T-helper 1 cell treated with Interleukin-12 subunit alpha and Interleukin-12 subunit beta and Interleukin-4 antibody, amounts not matched to agents 30 μg/mL and 1 μg/mL, for 36 hours (primary cell): ENCODE data around the gene GUCD1.
"Not testable (repeated sequence)": the region's sequence is repeated elsewhere in the genome, so short reads cannot be mapped to it uniquely, and the experiment has no call there.

Source experiments
- H3K27ac Mint-ChIP-seq: one replicate; pipeline ENCODE4 v1.8.0; 2021; ENCODE audit warnings: mild to moderate bottlenecking, mixed read lengths
- H3K27me3 Mint-ChIP-seq: one replicate; pipeline ENCODE4 v1.8.0; 2021; ENCODE audit warnings: low read depth, mixed read lengths
- H3K36me3 Mint-ChIP-seq: one replicate; pipeline ENCODE4 v1.8.0; 2021; ENCODE audit warnings: low read depth, mixed read lengths
- H3K4me1 Mint-ChIP-seq: one replicate; pipeline ENCODE4 v1.8.0; 2021; ENCODE audit warnings: low read depth, mixed read lengths
- H3K4me3 Mint-ChIP-seq: one replicate; pipeline ENCODE4 v1.8.0; 2021; ENCODE audit warnings: mild to moderate bottlenecking, moderate library complexity, mixed read lengths
- H3K9me3 Mint-ChIP-seq: one replicate; pipeline ENCODE4 v1.8.0; 2021; ENCODE audit warnings: mixed read lengths

Gene GUCD1

GRCh38 chr22:24559471-24559870, 4.5 kb upstream of the GUCD1 start:
- Mint-ChIP-seq H3K9me3 (no peaks in the 10 kb centered on the region), H3K27ac (no peak overlapping the region), H3K4me3 (no peak overlapping the region), H3K36me3 (peaks cover 34% of the 10 kb centered on the region), H3K27me3 (no peaks in the 10 kb centered on the region), H3K4me1 (peaks cover 39% of the 10 kb centered on the region)

GRCh38 chr22:24555165-24556039, 464 bp upstream of the GUCD1 start, which contains the start of gene SNRPD3:
Gene SNRPD3, plus strand, starts transcription at chr22:24555999. Its CDS starts 1,676 bp downstream, at chr22:24557675.
- no peaks in the 10 kb centered on the region for H3K27me3 Mint-ChIP-seq
- no peaks in the 10 kb centered on the region for H3K9me3 Mint-ChIP-seq
- peaks cover 21% of the 10 kb centered on the region for H3K36me3 Mint-ChIP-seq
- H3K27ac Mint-ChIP-seq = peak within 1 kb of the TSS; percentile 97
- peak within 1 kb of the TSS; percentile 98 for H3K4me3 Mint-ChIP-seq
- peaks cover 53% of the 10 kb centered on the region for H3K4me1 Mint-ChIP-seq

GRCh38 chr22:24553597-24554312, 1.2 kb downstream of the GUCD1 start:
- Mint-ChIP-seq H3K4me3 (peak overlapping the region; percentile 95), H3K4me1 (peaks cover 49% of the 10 kb centered on the region), H3K27me3 (no peaks in the 10 kb centered on the region), H3K9me3 (no peaks in the 10 kb centered on the region), H3K27ac (peak overlapping the region; percentile 87), H3K36me3 (peaks cover 19% of the 10 kb centered on the region)

GRCh38 chr22:24552503-24553286, 2.2 kb downstream of the GUCD1 start:
- peaks cover 39% of the 10 kb centered on the region for H3K4me1 Mint-ChIP-seq
- peak overlapping the region; percentile 36 for H3K4me3 Mint-ChIP-seq

GRCh38 chr22:24550902-24551435, 4.0 kb downstream of the GUCD1 start:
- no peak overlapping the region for H3K4me3 Mint-ChIP-seq
- H3K36me3 Mint-ChIP-seq = peaks cover 18% of the 10 kb centered on the region
- peaks cover 24% of the 10 kb centered on the region for H3K4me1 Mint-ChIP-seq
- no peak overlapping the region for H3K27ac Mint-ChIP-seq
- no peaks in the 10 kb centered on the region for H3K9me3 Mint-ChIP-seq
- H3K27me3 Mint-ChIP-seq = no peaks in the 10 kb centered on the region

More at GRCh38 chr22:24552503-24553286, 2.2 kb downstream of the GUCD1 start:
- H3K9me3 Mint-ChIP-seq, H3K27me3 Mint-ChIP-seq: not testable (repeated sequence)
- Mint-ChIP-seq H3K27ac (peak overlapping the region; percentile 51), H3K36me3 (peaks cover 11% of the 10 kb centered on the region)

GRCh38 chr22:24550028-24550901, 4.7 kb downstream of the GUCD1 start:
- H3K27ac Mint-ChIP-seq = no peak overlapping the region
- no peaks in the 10 kb centered on the region for H3K9me3 Mint-ChIP-seq
- H3K27me3 Mint-ChIP-seq = no peaks in the 10 kb centered on the region
- peaks cover 16% of the 10 kb centered on the region for H3K36me3 Mint-ChIP-seq
- peaks cover 22% of the 10 kb centered on the region for H3K4me1 Mint-ChIP-seq
- H3K4me3 Mint-ChIP-seq = no peak overlapping the region

GRCh38 chr22:24548812-24549211, 6.1 kb downstream of the GUCD1 start:
- peaks cover 21% of the 10 kb centered on the region for H3K4me1 Mint-ChIP-seq
- no peaks in the 10 kb centered on the region for H3K27me3 Mint-ChIP-seq
- no peak overlapping the region for H3K4me3 Mint-ChIP-seq
- H3K9me3 Mint-ChIP-seq = no peaks in the 10 kb centered on the region
- no peak overlapping the region for H3K27ac Mint-ChIP-seq
- peaks cover 16% of the 10 kb centered on the region for H3K36me3 Mint-ChIP-seq

GRCh38 chr22:24543679-24544243, 11.2 kb downstream of the GUCD1 start:
- no peak overlapping the region for H3K4me3 Mint-ChIP-seq
- no peak overlapping the region for H3K27ac Mint-ChIP-seq
- H3K36me3 Mint-ChIP-seq = peaks cover 35% of the 10 kb centered on the region
- H3K27me3 Mint-ChIP-seq = no peaks in the 10 kb centered on the region
- H3K4me1 Mint-ChIP-seq = no peaks in the 10 kb centered on the region
- no peaks in the 10 kb centered on the region for H3K9me3 Mint-ChIP-seq

- H3K36me3 Mint-ChIP-seq = peaks cover 35% of the 10 kb centered on the region
- H3K4me1 Mint-ChIP-seq = no peaks in the 10 kb centered on the region
- H3K4me3 Mint-ChIP-seq = no peak overlapping the region
- no peaks in the 10 kb centered on the region for H3K9me3 Mint-ChIP-seq
- no peaks in the 10 kb centered on the region for H3K27me3 Mint-ChIP-seq
- H3K27ac Mint-ChIP-seq = no peak overlapping the region
Measured at GRCh38 chr22:24543185-24543601, 11.7 kb downstream of the GUCD1 start.

- Mint-ChIP-seq H3K9me3 (no peaks in the 10 kb centered on the region), H3K4me3 (no peak overlapping the region), H3K27ac (no peak overlapping the region), H3K4me1 (no peaks in the 10 kb centered on the region), H3K36me3 (peaks cover 32% of the 10 kb centered on the region), H3K27me3 (no peaks in the 10 kb centered on the region)
Measured at GRCh38 chr22:24542641-24543040, 12.3 kb downstream of the GUCD1 start.

GRCh38 chr22:24541681-24542515, 13.0 kb downstream of the GUCD1 start:
- H3K4me1 Mint-ChIP-seq = no peaks in the 10 kb centered on the region
- no peak overlapping the region for H3K27ac Mint-ChIP-seq
- no peaks in the 10 kb centered on the region for H3K9me3 Mint-ChIP-seq
- H3K27me3 Mint-ChIP-seq = no peaks in the 10 kb centered on the region
- peaks cover 25% of the 10 kb centered on the region for H3K36me3 Mint-ChIP-seq
- H3K4me3 Mint-ChIP-seq = no peak overlapping the region

GRCh38 chr22:24540470-24540869, 14.5 kb downstream of the GUCD1 start:
- H3K4me3 Mint-ChIP-seq = no peak overlapping the region
- peaks cover 20% of the 10 kb centered on the region for H3K36me3 Mint-ChIP-seq
- no peaks in the 10 kb centered on the region for H3K4me1 Mint-ChIP-seq
- H3K27ac Mint-ChIP-seq = no peak overlapping the region
- no peaks in the 10 kb centered on the region for H3K27me3 Mint-ChIP-seq
- H3K9me3 Mint-ChIP-seq = no peaks in the 10 kb centered on the region
